ENCODE measurements around the gene TRIM46. TPM values are rescaled to one million over a fixed set of nuclear protein-coding genes. Genes with fewer than 3 reads are reported as not detected.
"Not testable (repeated sequence)": the region's sequence is repeated elsewhere in the genome, so short reads cannot be mapped to it uniquely, and the experiment has no call there.

TRIM46 gene
- total RNA-seq, 1 donor = 0.52 TPM

GRCh38 chr1:155199792-155200191, 26.1 kb downstream of the TRIM46 start:
- Histone ChIP-seq H3K27me3 (ENCODE audit: insufficient read depth, low read length) (no peaks in the 10 kb centered on the region), H3K9me3 (ENCODE audit: low read depth, low read length) (no peaks in the 10 kb centered on the region), H3K4me1 (ENCODE audit: insufficient read depth, low read length) (peaks cover 1% of the 10 kb centered on the region), H3K4me3 (ENCODE audit: low read length) (no peak overlapping the region)

DNA sequence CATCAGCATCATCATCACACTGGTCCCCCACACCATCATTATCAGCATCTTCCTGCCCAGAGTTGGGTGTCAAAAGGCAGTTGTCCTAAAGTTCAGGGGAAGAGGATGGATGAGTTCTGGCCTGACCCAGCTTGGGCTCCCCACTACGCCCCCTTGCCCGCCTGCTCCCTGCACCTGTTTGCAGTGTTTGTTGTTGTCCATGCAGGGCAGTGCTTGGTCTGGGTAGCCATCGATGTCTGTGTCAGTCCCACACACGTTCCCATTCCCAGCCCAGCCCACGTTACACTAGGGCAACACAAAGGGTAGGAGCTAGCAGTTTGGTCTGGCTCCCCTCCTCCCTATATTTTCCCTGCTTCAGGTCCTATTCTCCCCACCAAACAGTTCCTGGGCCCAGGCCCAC, 27.3 kb downstream of the TRIM46 start:
- H3K27me3 ChIP-seq (ENCODE audit: insufficient read depth, low read length) = no peaks in the 10 kb centered on the region

DNA sequence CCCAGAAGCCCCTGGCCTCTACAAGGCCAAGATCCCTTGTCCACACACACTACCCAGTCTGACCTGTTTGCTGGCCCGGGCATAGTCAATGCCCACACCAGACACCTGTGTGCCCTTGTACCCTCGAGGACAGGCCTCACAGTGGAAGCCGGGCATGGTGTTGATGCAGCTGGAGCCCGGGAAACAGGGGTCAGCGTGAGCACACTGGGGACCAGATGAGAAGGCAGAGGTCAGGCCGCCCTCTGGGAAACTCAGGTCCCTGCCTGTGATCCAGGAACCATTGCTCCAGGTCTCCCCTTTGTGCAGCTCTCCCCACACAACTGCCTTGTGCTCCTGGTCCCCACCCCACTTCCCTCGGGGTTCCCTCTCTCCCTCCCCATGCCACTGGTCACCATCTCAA, 28.5 kb downstream of the TRIM46 start:
- H3K27me3 ChIP-seq (ENCODE audit: insufficient read depth, low read length) = no peaks in the 10 kb centered on the region

More for the DNA sequence above, 27.3 kb downstream of the TRIM46 start:
- Histone ChIP-seq H3K4me1 (ENCODE audit: insufficient read depth, low read length) (no peaks in the 10 kb centered on the region), H3K9me3 (ENCODE audit: low read depth, low read length) (no peaks in the 10 kb centered on the region), H3K4me3 (ENCODE audit: low read length) (no peak overlapping the region)

GRCh38 chr1:155202731-155203515, 29.3 kb downstream of the TRIM46 start:
- no peaks in the 10 kb centered on the region for H3K27me3 ChIP-seq (ENCODE audit: insufficient read depth, low read length)

More for the DNA sequence above, 28.5 kb downstream of the TRIM46 start:
- Histone ChIP-seq H3K9me3 (ENCODE audit: low read depth, low read length) (no peaks in the 10 kb centered on the region), H3K4me1 (ENCODE audit: insufficient read depth, low read length) (peaks cover 5% of the 10 kb centered on the region), H3K4me3 (ENCODE audit: low read length) (no peak overlapping the region)

GRCh38 chr1:155205035-155205434, 31.4 kb downstream of the TRIM46 start:
- no peak overlapping the region for H3K4me3 ChIP-seq (ENCODE audit: low read length)
- H3K27me3 ChIP-seq (ENCODE audit: insufficient read depth, low read length) = no peaks in the 10 kb centered on the region
- H3K9me3 ChIP-seq (ENCODE audit: low read depth, low read length) = no peaks in the 10 kb centered on the region
- H3K4me1 ChIP-seq (ENCODE audit: insufficient read depth, low read length) = peaks cover 27% of the 10 kb centered on the region

More at GRCh38 chr1:155202731-155203515, 29.3 kb downstream of the TRIM46 start:
- no peaks in the 10 kb centered on the region for H3K9me3 ChIP-seq (ENCODE audit: low read depth, low read length)
- no peak overlapping the region for H3K4me3 ChIP-seq (ENCODE audit: low read length)
- H3K4me1 ChIP-seq (ENCODE audit: insufficient read depth, low read length) = peaks cover 13% of the 10 kb centered on the region

- Histone ChIP-seq H3K9me3 (ENCODE audit: low read depth, low read length) (no peaks in the 10 kb centered on the region), H3K4me3 (ENCODE audit: low read length) (no peak overlapping the region), H3K4me1 (ENCODE audit: insufficient read depth, low read length) (peaks cover 37% of the 10 kb centered on the region), H3K27me3 (ENCODE audit: insufficient read depth, low read length) (no peaks in the 10 kb centered on the region)
Measured at GRCh38 chr1:155205969-155206593, 32.4 kb downstream of the TRIM46 start.

DNA sequence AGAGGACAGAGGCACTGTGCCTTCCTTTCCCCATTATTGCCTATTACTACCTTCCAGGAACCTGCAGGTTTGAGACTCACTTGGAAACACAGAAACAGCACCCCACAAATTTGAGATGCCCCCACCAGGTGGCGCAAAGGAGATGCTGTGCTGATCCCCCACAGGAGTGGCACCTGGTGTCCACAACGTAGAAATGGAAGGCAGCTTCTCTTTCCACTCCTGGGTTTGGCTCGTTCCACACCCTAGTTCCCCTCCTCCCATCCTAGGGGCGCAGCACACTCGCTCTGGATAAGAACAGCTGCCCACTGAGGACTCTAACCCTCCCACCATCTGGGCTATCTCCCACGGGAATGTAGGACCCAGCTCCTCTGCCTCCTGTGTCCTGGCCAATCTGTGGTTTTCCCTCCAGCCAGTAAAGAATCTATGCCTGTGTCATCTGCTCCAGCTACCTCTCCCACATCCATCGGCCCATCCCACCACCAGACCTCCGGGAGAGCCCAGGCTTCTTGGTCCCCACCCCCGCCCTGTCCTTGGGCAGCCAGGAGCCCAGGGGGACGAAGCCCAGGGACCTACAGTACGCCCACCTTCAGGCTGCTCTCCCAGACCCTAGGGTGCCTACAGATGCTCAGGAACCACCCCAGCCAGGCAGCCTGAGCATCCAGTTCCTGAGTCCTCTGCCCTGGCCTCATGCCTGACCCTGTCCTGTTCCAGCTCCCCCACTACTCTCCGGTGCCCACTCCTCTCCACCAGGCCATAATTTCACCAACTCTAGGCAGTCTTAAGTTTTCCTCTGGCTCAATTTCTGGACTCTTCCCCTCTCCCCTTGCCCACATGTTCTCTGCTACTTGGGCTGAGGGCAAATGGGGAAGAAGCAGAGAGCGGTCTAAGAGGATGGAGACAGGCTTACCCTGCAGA, 33.5 kb downstream of the TRIM46 start:
- H3K4me1 ChIP-seq (ENCODE audit: insufficient read depth, low read length) = peaks cover 48% of the 10 kb centered on the region
- no peak overlapping the region for H3K4me3 ChIP-seq (ENCODE audit: low read length)
- H3K27me3 ChIP-seq (ENCODE audit: insufficient read depth, low read length) = no peaks in the 10 kb centered on the region
- no peaks in the 10 kb centered on the region for H3K9me3 ChIP-seq (ENCODE audit: low read depth, low read length)

GRCh38 chr1:155207806-155208540, 34.3 kb downstream of the TRIM46 start, which contains the start of gene THBS3:
THBS3 (minus strand) TSS chr1:155207897; CDS start chr1:155207876, 21 bp downstream.
- peak within 1 kb of the TSS; percentile 77 for H3K4me3 ChIP-seq (ENCODE audit: low read length)
- peaks cover 48% of the 10 kb centered on the region for H3K4me1 ChIP-seq (ENCODE audit: insufficient read depth, low read length)
- H3K27me3 ChIP-seq (ENCODE audit: insufficient read depth, low read length) = no peaks in the 10 kb centered on the region
- H3K9me3 ChIP-seq (ENCODE audit: low read depth, low read length) = no peaks in the 10 kb centered on the region

- Histone ChIP-seq H3K4me1 (ENCODE audit: insufficient read depth, low read length) (peaks cover 48% of the 10 kb centered on the region), H3K9me3 (ENCODE audit: low read depth, low read length) (no peaks in the 10 kb centered on the region), H3K27me3 (ENCODE audit: insufficient read depth, low read length) (no peaks in the 10 kb centered on the region), H3K4me3 (ENCODE audit: low read length) (peak within 1 kb of the TSS; percentile 77)
Measured at GRCh38 chr1:155208541-155209311, 35.1 kb downstream of the TRIM46 start, which contains the start of gene MTX1. MTX1 (plus strand) TSS chr1:155208695; CDS start chr1:155208805, 110 bp downstream.

DNA sequence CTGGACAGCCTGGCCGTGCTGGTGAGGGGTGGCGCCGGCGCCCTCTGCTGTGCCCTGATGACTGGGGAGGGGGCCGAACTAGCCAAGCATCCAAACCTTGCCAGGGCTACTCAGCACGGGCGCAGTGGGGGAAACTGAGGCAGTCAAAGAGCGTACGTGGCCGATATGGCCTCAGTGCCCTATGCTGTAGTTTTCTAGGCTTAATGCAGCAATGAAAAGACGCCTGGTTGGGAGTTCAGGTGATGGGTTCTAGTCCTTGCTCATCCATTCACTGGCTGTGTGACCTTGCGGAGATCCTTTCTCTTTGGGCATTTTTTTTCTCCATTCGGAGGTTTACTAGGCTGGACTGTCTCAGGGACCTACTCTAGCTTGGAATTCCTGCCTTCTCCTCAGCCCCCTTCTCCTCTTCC, 35.7 kb downstream of the TRIM46 start:
- Histone ChIP-seq H3K4me1 (ENCODE audit: insufficient read depth, low read length) (peaks cover 48% of the 10 kb centered on the region), H3K4me3 (ENCODE audit: low read length) (peak overlapping the region; percentile 77), H3K27me3 (ENCODE audit: insufficient read depth, low read length) (no peaks in the 10 kb centered on the region), H3K9me3 (ENCODE audit: low read depth, low read length) (no peaks in the 10 kb centered on the region)

- peak overlapping the region; percentile 23 for H3K4me3 ChIP-seq (ENCODE audit: low read length)
- H3K4me1 ChIP-seq (ENCODE audit: insufficient read depth, low read length) = peaks cover 54% of the 10 kb centered on the region
- H3K9me3 ChIP-seq (ENCODE audit: low read depth, low read length) = no peaks in the 10 kb centered on the region
- no peaks in the 10 kb centered on the region for H3K27me3 ChIP-seq (ENCODE audit: insufficient read depth, low read length)
Measured at GRCh38 chr1:155210314-155211104, 36.9 kb downstream of the TRIM46 start.

GRCh38 chr1:155211381-155212050, 37.9 kb downstream of the TRIM46 start:
- not testable (repeated sequence) for H3K27me3 ChIP-seq (ENCODE audit: insufficient read depth, low read length); H3K9me3 ChIP-seq (ENCODE audit: low read depth, low read length)
- peak overlapping the region; percentile 23 for H3K4me3 ChIP-seq (ENCODE audit: low read length)
- H3K4me1 ChIP-seq (ENCODE audit: insufficient read depth, low read length) = peaks cover 56% of the 10 kb centered on the region

DNA sequence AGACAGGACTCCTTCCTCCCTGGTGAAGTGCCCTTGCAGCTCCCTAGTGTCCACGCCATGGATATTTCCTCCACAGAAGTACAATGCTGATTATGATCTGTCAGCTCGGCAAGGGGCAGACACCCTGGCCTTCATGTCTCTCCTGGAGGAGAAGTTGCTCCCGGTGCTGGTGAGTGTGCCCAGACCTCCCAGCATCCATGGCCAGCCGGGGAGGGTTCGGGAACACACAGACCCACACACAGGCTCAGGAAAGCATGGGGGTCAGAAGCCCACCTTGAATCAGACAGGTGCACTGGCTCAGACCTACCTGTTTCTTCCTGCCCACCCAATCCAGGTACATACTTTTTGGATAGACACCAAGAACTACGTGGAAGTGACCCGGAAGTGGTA, 38.4 kb downstream of the TRIM46 start:
- peaks cover 52% of the 10 kb centered on the region for H3K4me1 ChIP-seq (ENCODE audit: insufficient read depth, low read length)
- not testable (repeated sequence) for H3K9me3 ChIP-seq (ENCODE audit: low read depth, low read length); H3K27me3 ChIP-seq (ENCODE audit: insufficient read depth, low read length); H3K4me3 ChIP-seq (ENCODE audit: low read length)

Measured in mononuclear cell (primary cell).